OCI-LY1 (cell line): ENCODE data around the gene TMCC1.

Experiments used
- CTCF ChIP-seq: fragments of 200-600 bp; sonication (generic), shearing (Covaris generic); IDR thresholded peaks from 2 replicates; pipeline ENCODE4 v1.5.1; 2017; ENCODE audit warnings: mild to moderate bottlenecking, antibody characterized with exemption, low read length, moderate library complexity, mixed read lengths
- EZH2 ChIP-seq: fragments of 200-600 bp; sonication (generic), shearing (Covaris generic); IDR thresholded peaks from 2 replicates; pipeline ENCODE4 v1.8.0; 2017; ENCODE audit warnings: borderline replicate concordance, mixed run types, mild to moderate bottlenecking, antibody characterized with exemption, low read length, moderate library complexity, mixed read lengths

- no peak for TF ChIP-seq CTCF
- TF ChIP-seq EZH2: no peak
Measured at GRCh38 chr3:129859272-129859671, 34.2 kb downstream of the TMCC1 start.
